Skeletal muscle tissue (tissue), 4 donors: ENCODE measurements around the gene RERE. TPM values are rescaled to one million over a fixed set of nuclear protein-coding genes. Genes with fewer than 3 reads are reported as not detected.
"Not testable (repeated sequence)": the region's sequence is repeated elsewhere in the genome, so short reads cannot be mapped to it uniquely, and the experiment has no call there.

Source experiments
- H3K27ac ChIP-seq: one replicate; pipeline ENCODE4 v1.7.0; 2013; ENCODE audit warnings: mild to moderate bottlenecking, low read depth, low read length, inconsistent platforms
- H3K27me3 ChIP-seq, 3 donors: one replicate each; pipeline ENCODE4 v1.7.0; 2013; ENCODE audit warnings: low read length in 3 of 3; ENCODE audit not compliant: control insufficient read depth in 3 of 3, insufficient read depth in 3 of 3
- H3K36me3 ChIP-seq, 3 donors: one replicate each; pipeline ENCODE4 v1.7.0; 2013; ENCODE audit warnings: low read length in 3 of 3; ENCODE audit not compliant: control insufficient read depth in 3 of 3, insufficient read depth in 3 of 3
- H3K4me1 ChIP-seq, 3 donors: one replicate each; pipeline ENCODE4 v1.7.0; 2013; ENCODE audit warnings: low read length in 3 of 3, mild to moderate bottlenecking in 3 of 3; ENCODE audit not compliant: control insufficient read depth in 3 of 3, insufficient read depth in 3 of 3
- H3K4me3 ChIP-seq, 3 donors: one replicate each; pipeline ENCODE4 v1.7.0; 2013; ENCODE audit warnings: low read length in 3 of 3
- H3K9ac ChIP-seq, 3 donors: one replicate each; pipeline ENCODE4 v1.7.0; 2013; ENCODE audit warnings: low read length in 3 of 3, mild to moderate bottlenecking in 3 of 3, moderate library complexity in 2 of 3, low read depth in 1 of 3
- H3K9me3 ChIP-seq, 3 donors: one replicate each; pipeline ENCODE4 v1.7.0; 2013; ENCODE audit warnings: low read length in 3 of 3; ENCODE audit not compliant: control insufficient read depth in 3 of 3
- total RNA-seq: library from RNA; depleted of rRNA; stranded (reverse); fragments of >200 nt; gene quantifications from one replicate; pipeline ENCODE4 v1.2.3, GENCODE V29; 2014
- donor health status: Osteomylitis.

Gene RERE
- total RNA-seq, 1 donor from 2014 or later, result 212 TPM

- no peak overlapping the region for H3K27ac ChIP-seq
- no peaks in the 10 kb centered on the region for H3K27me3 ChIP-seq
- no peak overlapping the region for H3K4me3 ChIP-seq
- peaks cover 17 to 24% (median 21%) of the 10 kb centered on the region in 3 donors for H3K4me1 ChIP-seq
- H3K36me3 ChIP-seq, result peaks cover 0 to 3% (median 2%) of the 10 kb centered on the region in 3 donors
- H3K9ac ChIP-seq, result no peak overlapping the region
- H3K9me3 ChIP-seq, result no peaks in the 10 kb centered on the region
Measured at GRCh38 chr1:8450312-8450711, 367.1 kb downstream of the RERE start.

GRCh38 chr1:8448911-8449661 is 368.4 kb downstream of the RERE start:
- peaks cover 0 to 3% (median 2%) of the 10 kb centered on the region in 3 donors for H3K36me3 ChIP-seq
- no peaks in the 10 kb centered on the region for H3K9me3 ChIP-seq
- H3K27ac ChIP-seq, result peak overlapping the region; percentile 52
- H3K4me1 ChIP-seq, result peaks cover 17 to 22% (median 20%) of the 10 kb centered on the region in 3 donors
- H3K27me3 ChIP-seq, result no peaks in the 10 kb centered on the region
- peak overlapping the region in 1 of 3 donors; percentile 42 for H3K4me3 ChIP-seq
- H3K9ac ChIP-seq, result peak overlapping the region; percentile 52 to 63 (median 59)

- H3K36me3 ChIP-seq, H3K9me3 ChIP-seq, H3K4me3 ChIP-seq, H3K27me3 ChIP-seq: not testable (repeated sequence)
- H3K27ac ChIP-seq, result peak overlapping the region; percentile 52
- peaks cover 17 to 22% (median 20%) of the 10 kb centered on the region in 3 donors for H3K4me1 ChIP-seq
- peak overlapping the region; percentile 52 to 63 (median 59) for H3K9ac ChIP-seq
Measured at GRCh38 chr1:8448505-8448904, 368.9 kb downstream of the RERE start.

GRCh38 chr1:8447616-8448150 is 369.8 kb downstream of the RERE start:
- H3K27me3 ChIP-seq, result no peaks in the 10 kb centered on the region
- H3K36me3 ChIP-seq, result peaks cover 0 to 3% (median 2%) of the 10 kb centered on the region in 3 donors
- H3K4me3 ChIP-seq, result no peak overlapping the region
- H3K4me1 ChIP-seq, result peaks cover 17 to 22% (median 20%) of the 10 kb centered on the region in 3 donors
- H3K9me3 ChIP-seq, result no peaks in the 10 kb centered on the region
- no peak overlapping the region for H3K27ac ChIP-seq
- H3K9ac ChIP-seq, result no peak overlapping the region

GRCh38 chr1:8446119-8446518 is 371.3 kb downstream of the RERE start:
- not testable (repeated sequence) for H3K27ac ChIP-seq, H3K36me3 ChIP-seq, H3K9ac ChIP-seq, H3K27me3 ChIP-seq, H3K9me3 ChIP-seq, H3K4me3 ChIP-seq
- H3K4me1 ChIP-seq, result peaks cover 17 to 22% (median 20%) of the 10 kb centered on the region in 3 donors

GRCh38 chr1:8443558-8444194 is 373.8 kb downstream of the RERE start:
- Histone ChIP-seq H3K27me3 (no peaks in the 10 kb centered on the region), H3K4me3 (no peak overlapping the region), H3K4me1 (peaks cover 8 to 16% (median 9%) of the 10 kb centered on the region in 3 donors), H3K9me3 (no peaks in the 10 kb centered on the region), H3K9ac (no peak overlapping the region), H3K36me3 (peaks cover 0 to 3% (median 2%) of the 10 kb centered on the region in 3 donors), H3K27ac (no peak overlapping the region)

GRCh38 chr1:8441426-8441825 is 376.0 kb downstream of the RERE start:
- Histone ChIP-seq H3K36me3 (no peaks in the 10 kb centered on the region), H3K9ac (no peak overlapping the region), H3K4me3 (no peak overlapping the region), H3K4me1 (peaks cover 9 to 19% (median 14%) of the 10 kb centered on the region in 3 donors), H3K27me3 (no peaks in the 10 kb centered on the region), H3K27ac (no peak overlapping the region), H3K9me3 (no peaks in the 10 kb centered on the region)

- H3K4me1 ChIP-seq, result peaks cover 19 to 36% (median 23%) of the 10 kb centered on the region in 3 donors
- H3K9me3 ChIP-seq, result no peaks in the 10 kb centered on the region
- H3K36me3 ChIP-seq, result no peaks in the 10 kb centered on the region
- no peaks in the 10 kb centered on the region for H3K27me3 ChIP-seq
- H3K27ac ChIP-seq, result peak overlapping the region; percentile 71
- no peak overlapping the region for H3K4me3 ChIP-seq
- H3K9ac ChIP-seq, result peak overlapping the region in 2 of 3 donors; percentile 30 to 33
Measured at GRCh38 chr1:8439015-8439702, 378.3 kb downstream of the RERE start.

GRCh38 chr1:8438489-8438888 is 379.0 kb downstream of the RERE start:
- no peaks in the 10 kb centered on the region for H3K27me3 ChIP-seq
- H3K9ac ChIP-seq, result peak overlapping the region in 2 of 3 donors; percentile 30 to 33
- H3K4me3 ChIP-seq, result no peak overlapping the region
- no peaks in the 10 kb centered on the region for H3K36me3 ChIP-seq
- H3K27ac ChIP-seq, result peak overlapping the region; percentile 71
- peaks cover 19 to 36% (median 23%) of the 10 kb centered on the region in 3 donors for H3K4me1 ChIP-seq
- H3K9me3 ChIP-seq, result no peaks in the 10 kb centered on the region
